Activated CD8-positive, alpha-beta memory T cell treated with anti-CD3 and anti-CD28 coated beads, Interleukin-2, amount 50 U/mL, for 24 hours (primary cell): ENCODE data around the gene SNX5.

ENCODE experiments used
- DNase-seq: peaks from one replicate; pipeline ENCODE4 v3.0.0-alpha.2; 2020; ENCODE audit errors: extremely low read depth

Gene SNX5

DNA sequence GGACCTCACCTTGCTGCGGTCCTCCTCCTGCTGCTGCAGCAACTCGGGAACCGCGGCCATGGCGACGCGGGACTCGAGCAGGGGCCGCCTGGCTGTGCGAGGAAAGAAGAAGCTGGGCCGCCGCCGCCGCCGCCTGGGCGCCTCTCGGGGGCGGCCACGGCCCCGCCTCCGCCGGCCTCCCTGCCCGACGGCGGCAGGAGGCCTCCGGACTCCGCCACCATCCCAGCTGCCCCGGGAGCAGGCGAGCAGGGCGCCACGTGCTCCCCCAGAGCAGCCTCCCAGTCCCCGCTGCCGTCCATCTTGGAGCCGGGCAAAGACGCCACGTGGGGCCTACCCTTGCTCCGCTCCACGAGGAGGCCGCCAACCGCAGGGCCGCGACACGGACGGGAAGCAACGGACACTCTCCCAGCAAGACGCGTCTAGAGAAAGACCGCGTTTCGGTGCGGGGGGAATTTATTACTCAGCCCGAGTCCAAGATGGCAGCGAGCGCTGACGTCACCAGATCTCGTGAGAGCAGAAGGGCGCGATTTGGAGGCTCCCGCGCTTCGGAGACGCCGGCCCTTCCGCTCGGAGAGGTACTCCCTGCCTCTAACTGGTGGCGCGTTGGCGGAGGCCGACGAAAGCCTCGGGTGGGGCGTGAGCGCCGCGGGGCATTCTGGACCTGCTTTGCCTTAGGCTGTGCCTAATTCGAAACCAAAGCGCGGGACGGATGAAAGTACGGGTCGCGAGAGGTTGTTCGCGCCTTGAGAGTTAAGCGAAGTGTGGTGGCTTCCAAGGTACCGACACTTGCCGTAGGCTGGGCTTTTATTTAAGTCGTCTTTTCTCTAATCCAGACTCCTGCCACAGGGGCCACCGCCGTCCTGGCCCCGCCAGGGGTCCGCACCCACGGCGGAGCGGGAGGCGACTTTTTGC is at the start of gene SNX5, which contains the start of gene MGME1:
Gene SNX5, minus strand, starts transcription at position 429 of the 912 bp plus-strand sequence. Its CDS starts 369 bp downstream, at position 60.
Gene MGME1, plus strand, starts transcription at position 653 of the 912 bp plus-strand sequence. CDS start 842 bp downstream, outside the sequence.
- DNase-seq = peak; percentile 99

DNA sequence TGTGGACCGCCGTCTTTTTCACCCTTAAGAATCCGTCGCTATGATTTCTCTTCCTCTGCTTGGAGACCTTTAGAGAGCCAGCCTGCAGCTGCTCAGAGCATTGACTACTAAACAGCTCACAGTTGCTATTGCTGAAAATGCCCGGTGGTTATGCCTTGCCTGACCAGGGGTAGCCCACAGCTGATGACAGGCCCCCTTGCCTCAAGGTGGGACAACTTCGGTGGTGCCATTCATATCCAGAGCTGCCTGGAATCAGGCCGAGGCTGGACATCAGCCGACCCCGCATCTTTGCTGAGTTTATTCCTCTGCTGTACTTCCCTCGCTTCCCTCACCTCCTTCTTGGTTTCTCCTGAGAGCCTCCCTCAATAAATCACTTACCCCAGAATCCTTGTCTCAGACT is 49.5 kb upstream of the SNX5 start:
- no peak for DNase-seq

DNA sequence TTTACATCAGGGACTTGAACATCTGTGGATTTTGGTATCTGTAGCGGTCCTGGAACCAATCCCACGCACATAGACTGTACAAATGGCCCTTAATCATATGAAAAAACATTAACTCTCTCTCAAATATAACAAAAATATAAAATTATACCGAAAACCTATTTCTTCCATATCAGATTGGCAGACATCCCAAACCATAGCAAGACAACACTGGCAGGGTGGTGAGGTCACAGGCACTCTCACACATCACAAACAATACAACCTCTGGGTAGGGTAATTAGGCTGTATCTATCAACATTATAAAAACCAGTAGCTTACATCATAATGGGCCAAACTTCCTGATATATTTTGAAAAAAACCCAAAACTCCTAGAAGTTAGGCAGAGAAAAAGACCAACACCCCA is 48.2 kb upstream of the SNX5 start:
- DNase-seq = no peak

DNA sequence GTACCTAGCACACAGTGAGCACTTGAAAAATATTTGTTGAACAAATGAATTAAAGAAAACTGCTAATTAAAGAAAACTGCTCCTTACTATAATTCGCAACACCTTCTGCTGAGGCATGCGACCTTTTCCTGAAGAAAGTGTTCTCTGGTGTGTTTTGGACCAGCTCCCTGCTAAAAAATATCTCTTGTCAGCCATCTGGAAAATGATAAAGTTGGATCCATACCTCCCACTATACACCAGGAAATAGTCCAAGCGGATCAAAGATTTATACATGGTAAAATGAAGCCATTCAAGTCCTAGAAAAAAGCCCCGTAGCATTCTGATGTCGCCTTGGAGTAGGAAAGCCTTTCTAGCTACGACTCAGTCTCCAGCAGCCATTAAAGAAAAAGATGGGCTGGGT is 45.8 kb upstream of the SNX5 start:
- DNase-seq = no peak

DNA sequence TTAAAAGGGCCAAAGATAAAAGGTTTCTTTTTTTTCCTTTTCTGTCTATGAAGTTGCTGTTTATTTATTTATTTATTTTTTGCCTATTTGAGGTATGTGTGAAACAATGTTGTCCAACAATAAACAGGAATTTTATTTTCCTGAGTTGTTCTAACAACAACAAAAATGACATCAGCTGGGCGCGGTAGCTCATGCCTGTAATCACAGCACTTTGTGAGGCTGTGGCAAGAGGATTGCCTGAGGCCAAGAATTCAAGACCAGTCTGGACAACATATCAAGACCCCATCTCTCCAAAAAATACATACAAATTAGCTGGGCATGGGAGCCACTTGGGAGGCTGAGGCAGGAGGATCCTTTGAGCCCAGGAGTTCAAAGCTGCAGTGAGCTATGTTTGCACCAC is 44.3 kb upstream of the SNX5 start:
- no peak for DNase-seq

DNA sequence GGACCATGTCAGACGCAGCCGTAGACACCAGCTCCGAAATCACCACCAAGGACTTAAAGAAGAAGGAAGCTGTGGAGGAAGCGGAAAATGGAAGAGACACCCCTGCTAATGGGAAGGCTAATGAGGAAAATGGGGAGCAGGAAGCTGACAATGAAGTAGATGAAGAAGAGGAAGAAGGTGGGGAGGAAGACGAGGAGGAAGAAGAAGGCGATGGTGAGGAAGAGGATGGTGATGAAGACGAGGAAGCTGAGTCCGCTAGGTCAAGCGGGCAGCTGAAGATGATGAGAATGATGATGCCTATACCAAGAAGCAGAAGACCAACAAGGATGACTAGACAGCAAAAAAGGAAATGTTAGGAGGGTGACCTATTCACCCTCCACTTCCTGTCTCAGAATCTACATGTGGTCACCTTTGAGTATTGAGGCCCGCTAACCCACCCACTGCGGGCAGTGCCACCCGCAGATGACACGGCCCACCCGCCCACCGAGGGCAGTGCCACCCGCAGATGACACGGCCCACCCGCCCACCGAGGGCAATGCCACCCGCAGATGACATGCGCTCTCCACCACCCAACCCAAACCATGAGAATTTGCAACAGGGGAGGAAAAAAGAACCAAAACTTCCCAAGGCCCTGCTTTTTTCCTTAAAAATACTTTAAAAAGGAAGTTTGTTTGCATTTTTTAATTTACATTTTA is 43.5 kb upstream of the SNX5 start:
- DNase-seq = no peak

DNA sequence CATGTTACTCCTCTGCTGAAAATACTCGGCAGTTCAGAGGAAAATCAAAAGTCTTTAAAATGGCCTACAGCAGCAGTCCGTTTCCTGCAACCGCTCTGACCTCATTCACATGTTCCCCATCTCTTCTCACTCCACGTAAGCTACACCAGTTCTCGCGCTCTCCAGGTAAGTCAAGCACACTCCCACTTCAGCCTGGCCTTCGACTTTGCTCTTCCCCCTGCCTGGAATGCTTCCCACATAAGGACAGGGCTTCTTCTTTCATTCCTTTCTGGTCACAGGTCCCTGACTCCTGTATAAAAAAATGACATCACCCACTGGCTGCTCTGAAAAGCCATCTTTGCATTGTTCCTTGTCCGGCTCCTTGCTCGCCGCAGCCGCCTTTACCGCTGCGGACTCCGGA is 42.9 kb upstream of the SNX5 start:
- DNase-seq = no peak

DNA sequence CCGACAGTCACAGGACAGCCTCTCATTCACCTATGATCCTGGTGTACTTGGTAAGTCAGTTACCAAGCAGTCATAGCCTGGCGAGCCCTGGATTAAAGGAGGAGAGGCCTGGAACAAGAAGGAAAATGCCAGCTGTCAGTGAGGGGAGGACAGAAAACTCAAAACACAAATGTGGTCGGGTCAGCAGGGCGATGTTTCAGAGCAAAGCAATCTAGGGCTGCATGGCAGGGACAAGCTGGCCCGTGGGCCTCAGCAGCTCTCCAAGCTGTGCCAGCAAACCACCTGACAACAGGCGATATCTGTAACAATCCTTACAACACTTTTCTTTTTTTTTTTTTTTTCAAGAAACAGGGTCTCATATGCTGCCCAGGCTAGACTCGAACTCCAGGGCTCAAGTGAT is 40.5 kb upstream of the SNX5 start:
- no peak for DNase-seq

DNA sequence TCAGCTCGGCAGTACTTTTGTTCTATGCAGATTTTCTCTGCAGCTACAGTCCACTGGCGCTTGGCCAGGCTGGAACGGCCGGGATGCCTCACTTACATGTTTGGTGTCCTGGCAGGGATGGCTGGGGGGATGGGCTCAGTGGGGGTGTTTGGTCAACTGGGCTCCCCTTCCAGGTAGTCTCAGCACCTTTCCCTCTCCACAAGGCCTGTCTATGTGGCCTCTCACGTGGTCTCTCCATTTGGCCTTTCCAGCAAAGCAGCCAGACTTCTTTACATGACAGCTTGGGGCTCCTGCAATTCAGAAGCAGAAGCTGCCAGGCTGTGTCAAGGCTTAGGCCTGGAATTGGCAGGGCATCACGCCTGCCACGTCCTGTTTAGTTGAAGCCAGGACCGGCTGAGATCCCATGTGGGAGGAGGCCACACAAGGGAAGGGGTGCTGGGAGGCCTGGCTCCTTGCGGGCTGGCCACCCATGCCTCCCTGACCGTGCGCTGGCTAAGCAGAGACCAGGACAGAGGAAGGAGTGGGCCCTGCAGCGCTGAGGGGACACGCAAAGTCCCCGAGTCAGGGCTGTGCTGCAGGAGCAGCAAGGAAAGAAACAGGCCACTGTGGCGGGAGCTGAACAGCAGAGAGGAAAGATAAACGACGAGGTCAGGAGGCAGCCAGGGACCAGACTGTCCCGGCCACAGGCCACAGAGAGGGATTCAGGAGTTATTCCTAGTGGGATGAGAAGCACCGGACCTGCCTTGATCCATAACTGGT is 39.1 kb upstream of the SNX5 start:
- no peak for DNase-seq

DNA sequence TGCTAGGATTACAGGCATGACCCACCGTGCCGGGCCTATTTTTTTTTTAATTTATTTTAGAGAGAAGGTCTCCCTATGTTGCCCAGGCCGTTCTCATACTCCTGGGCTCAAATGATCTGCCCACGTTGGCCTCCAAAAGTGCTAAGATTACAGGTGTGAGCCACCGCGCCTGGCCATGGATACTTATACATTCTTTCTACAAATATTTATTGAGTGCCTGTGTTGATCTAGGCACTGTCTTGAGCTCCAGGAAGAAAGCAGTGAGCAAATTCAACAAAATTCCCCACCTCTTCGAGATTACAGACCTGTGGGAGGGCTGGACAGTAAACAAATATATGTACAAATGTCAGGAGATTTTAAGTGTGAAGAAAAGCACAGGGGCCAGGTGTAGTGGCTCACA is 38.1 kb upstream of the SNX5 start:
- DNase-seq = no peak

DNA sequence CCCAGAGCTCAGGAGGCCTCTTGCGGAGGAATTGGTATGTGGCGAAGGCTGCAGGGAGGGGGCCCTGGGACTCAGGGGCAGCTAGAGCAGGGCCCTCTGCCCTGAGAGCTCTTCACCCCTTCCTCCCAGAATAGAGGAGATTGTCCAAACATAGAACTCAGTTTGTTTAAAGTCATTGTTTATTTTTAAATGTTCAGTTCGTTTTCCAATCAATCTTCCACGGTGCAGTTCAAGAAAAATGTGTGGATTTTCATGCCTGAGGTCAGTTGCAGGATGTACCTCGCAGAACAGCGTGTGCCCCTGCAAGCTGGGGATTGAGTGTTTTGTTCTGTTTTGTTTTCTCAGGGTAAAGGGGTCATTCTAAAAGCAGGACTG is 37.4 kb upstream of the SNX5 start:
- DNase-seq = no peak

DNA sequence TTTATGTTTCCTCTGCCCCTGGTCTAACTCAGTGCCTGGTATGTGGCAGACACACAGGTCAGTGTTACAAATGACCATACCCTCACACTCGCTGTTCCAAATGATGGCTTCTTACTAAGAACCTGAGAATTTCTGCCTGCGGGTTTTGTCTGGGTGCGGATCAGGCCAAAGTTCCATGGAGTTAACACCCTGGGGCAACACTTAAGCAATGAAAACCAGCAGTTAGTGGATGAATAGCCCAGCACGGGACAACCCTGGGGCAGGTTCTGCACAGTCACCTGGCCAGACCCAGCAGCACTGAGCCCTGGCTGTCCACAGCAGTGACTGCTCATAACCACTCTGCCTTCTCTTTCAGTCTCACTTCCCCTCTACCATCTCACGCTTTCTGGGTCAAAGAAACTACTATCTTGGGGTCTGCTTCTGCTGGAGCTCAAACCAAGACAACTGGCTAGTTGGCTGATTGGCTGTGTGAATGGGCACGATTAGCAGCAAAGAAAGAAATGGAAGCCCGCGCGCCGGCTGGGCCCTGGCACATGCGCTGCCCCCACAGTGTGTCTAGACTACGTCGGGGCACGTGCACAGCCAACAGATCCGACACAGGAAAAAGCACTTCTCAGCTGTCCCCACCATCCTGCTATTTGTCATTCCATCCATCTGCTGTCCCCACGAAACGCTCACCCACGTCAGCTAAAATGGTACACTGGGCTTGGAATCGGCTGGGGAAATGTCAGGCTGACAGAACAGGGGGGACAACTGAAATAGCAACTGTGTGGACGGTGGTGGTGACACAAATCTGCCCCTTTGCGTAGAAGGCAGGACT is 36.8 kb upstream of the SNX5 start:
- no peak for DNase-seq

DNA sequence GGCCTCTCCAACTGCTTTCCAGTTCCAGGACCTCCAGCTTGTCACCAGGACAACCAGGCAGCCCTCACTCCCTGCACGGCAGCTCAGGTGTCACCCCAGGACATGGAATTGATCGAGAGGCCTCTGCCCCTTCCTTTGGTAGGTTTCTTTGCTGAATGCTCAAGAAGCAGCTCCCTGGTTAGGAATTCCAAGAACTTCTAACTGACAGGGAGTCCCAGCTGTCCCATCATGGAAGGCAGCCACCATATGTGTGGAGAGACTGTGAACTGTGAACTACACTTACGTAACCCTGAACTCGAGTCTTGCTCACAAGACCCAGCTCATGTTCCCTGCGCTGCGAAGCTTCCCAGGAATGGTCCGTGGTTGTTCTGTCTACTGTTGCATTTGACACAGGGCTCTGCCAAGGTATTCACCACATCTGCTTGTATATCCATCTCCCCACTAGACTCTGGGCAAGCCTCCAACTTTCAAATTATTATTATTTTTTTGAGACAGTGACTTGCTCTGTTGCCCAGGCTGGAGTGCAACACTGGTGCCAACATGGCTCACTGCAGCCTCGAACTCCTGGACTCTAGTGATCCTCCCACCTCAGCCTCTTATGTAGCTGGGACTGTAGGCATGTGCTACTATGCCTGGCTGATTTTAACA is 35.9 kb upstream of the SNX5 start:
- no peak for DNase-seq

DNA sequence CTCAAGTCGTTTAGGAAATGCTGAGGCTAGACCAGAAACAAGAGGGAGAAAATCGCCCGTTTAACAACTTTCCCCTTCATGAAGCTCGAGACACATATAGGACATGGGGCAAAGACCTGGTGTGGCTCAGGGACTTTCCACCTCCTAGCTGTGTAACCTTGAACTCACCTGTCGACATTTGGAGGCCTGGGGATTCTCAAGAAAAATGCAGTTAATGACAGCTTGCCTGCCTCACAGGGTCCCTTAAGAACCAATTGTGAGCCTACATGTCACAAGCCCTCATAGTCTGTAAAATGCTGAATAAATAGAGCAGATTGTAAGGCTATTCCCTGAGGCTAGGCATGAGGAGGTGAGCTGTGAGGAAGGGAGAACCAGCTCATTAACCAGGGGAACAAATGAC is 35.3 kb upstream of the SNX5 start:
- no peak for DNase-seq

DNA sequence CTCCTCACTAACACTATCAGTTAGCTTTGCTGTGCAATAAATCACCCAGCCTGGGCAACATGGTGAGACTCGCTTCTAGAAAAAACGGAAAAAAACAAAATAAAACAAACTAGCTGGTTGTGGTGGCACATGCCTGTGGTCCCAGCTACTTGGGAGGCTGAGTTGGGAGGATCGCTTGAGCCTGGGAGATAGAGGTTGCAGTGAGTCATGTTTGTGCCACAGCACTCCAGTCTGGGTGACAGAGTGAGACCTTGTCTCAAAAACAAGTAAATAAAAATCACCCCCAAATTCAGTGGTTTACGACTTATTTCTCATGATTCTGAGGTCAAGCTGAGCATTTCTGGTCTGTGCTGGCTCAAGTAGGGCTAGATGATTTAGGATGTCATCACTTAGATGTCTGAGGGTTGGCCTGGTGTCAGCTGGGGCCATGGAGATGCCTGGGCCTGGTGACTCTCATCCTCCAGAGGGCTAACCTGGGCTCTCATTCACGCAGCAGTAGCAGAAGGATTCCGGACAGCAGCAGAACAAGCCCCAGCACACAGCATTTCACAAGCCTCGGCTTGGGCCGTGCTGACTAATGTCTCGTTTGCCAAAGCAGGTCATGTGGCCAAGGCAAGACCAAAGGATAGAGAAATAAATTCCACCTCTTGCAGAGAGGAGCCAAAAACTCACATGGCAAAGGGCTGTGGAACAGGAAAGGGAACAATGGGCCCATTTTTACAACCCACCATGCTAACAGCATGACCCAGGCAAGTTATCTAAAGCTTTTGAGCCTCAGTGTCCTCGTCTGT is 32.7 kb upstream of the SNX5 start:
- DNase-seq = no peak

DNA sequence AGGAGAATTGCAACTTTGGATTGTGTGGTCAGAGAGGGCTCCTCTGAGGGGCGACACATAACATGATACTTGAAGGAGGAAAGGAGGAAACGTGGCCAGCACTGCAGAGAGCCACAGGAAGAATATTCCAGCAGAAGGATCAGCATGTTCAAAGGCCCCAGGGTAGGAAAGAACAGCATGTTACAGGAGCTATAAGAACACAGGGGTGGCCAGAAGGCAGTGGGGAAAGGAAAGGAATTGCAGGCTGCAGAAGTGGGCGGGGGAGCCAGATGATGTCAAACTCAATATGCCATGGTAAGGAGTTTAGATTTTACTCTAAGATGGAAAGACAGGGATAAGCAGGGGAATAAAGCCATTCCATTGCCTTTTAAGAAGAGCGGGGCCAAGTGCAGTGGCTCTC is 31.0 kb upstream of the SNX5 start:
- no peak for DNase-seq

DNA sequence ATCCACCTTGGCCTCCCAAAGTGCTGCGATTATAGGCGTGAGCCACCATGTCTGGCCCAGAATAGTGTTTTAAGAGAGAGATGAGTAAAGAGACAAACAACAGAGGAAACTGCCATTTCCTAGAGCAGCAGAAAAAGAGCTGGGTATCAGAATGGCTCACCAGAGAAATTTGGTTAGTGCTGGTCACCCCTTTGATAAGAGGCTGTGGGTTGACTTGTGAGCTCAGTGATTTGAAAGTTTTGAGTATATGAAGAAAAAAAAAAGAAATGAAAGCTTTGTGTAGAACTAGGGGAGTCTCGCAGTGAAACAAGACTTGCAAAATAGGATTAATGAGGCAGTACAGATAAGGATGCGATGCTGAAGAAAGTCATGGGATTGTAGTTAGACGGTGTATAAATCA is 29.9 kb upstream of the SNX5 start:
- DNase-seq = no peak

DNA sequence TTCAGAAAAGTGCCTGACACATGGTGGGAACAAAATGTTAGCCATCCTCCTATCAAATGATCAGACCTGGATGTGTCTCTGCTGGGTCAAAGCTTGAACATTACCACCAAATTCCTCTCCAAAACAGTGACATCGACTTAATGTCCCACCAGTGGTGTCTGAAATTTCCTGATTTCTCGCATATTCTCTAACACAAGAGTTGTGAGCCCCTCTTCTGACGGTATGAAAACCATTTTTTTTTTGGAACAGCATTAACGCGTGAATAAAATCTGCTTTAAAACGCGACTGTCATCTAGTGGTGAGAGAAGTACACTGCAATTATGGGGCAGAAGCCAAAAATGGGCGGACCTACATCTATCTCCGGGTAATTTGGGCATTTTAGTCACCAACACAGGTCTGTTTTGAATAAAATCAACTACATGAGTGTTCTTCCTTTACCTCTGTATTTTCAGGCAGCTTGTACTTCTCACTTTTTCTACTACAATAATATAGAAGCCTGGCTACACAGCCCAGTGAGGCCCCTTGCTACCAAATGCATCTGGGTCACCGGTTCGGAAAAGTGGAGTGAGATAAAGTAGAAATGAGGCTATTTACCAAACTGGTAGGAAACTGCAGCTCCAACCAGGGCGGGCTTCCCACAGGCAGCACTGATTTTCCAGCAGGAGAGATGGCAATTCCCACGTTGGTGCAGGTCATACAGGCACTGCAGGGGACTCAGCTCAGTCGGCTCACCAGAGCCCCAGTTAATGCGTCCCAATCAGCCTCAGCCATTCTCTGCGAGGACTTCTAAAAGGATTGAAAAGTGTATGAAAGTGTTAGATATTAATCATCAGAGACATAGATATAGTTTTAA is 27.6 kb upstream of the SNX5 start:
- DNase-seq = peak; percentile 4

DNA sequence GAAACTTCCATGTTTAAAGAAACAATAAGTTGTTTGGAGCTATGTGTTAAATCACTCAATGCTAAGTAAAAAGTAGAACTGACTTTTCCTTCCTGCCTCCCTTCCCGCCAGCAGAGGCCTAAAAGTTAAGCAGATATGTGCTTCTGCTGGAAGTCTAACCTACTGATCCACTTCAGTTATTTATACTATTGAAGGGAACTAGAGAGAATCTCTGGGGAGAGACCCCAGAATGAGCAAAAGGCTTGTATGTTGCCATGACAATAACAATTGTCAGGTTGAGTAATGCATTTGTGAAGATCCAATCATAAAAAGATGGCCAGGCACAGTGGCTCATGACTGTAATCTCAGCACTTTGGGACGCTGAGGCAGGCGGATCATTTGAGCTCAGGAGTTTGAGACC is 25.0 kb upstream of the SNX5 start:
- DNase-seq = no peak
